HG03175 (cell line): ENCODE data around the gene STUM.
"Not testable (repeated sequence)": the region's sequence is repeated elsewhere in the genome, so short reads cannot be mapped to it uniquely, and the experiment has no call there.

Source experiments
- ATAC-seq: cut with Tn5 transposase; IDR thresholded peaks from one replicate; pipeline ENCODE4 v1.9.1; 2021; ENCODE audit warnings: mild to moderate bottlenecking, moderate library complexity; ENCODE audit not compliant: unreplicated experiment

Gene STUM, protein sequence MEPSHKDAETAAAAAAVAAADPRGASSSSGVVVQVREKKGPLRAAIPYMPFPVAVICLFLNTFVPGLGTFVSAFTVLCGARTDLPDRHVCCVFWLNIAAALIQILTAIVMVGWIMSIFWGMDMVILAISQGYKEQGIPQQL

GRCh38 chr1:226548256-226549093 is at the start of gene STUM:
STUM (plus strand) TSS chr1:226548764; CDS start chr1:226548905, 141 bp downstream.
- no peak for ATAC-seq

DNA sequence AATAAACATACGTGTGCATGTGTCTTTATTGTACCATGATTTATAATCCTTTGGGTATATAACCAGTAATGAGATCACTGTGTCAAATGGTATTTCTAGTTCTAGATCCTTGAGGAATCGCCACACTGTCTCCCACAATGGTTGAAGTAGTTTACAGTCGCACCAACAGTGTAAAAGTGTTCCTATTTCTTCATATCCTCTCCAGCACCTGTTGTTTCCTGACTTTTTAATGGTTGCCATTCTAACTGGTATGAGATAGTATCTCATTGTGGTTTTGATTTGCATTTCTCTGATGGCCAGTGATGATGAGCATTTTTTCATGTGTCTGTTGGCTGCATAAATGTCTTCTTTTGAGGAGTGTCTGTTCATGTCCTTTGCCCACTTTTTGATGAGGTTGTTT is 48.9 kb upstream of the STUM start:
- not testable (repeated sequence) for ATAC-seq

- no peak for ATAC-seq
These were observed 42.5 kb upstream of the STUM start for GRCh38 chr1:226506021-226506420.

GRCh38 chr1:226506921-226507320 is 41.6 kb upstream of the STUM start:
- ATAC-seq = no peak

- no peak for ATAC-seq
These were observed 38.1 kb upstream of the STUM start for GRCh38 chr1:226510453-226510852.

DNA sequence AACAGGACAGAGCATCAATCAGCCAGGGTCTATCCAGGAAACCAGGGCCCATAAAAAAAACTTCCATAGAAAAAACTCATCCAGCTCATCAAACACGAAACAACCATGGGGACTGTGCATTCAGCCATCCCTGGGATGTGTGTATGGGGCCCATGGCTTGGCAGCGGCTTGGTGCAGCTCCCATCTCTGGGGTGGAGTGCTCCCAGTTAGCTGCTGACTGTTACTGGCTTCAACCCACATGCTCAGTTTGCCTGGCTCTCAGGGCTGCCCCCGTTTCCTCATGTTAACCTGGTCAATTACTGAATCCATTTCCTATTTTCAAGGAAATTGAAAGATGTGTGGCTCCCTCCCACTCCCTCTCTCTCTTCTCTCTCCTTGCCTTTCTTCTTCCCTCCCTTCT is 37.3 kb upstream of the STUM start:
- ATAC-seq = no peak

DNA sequence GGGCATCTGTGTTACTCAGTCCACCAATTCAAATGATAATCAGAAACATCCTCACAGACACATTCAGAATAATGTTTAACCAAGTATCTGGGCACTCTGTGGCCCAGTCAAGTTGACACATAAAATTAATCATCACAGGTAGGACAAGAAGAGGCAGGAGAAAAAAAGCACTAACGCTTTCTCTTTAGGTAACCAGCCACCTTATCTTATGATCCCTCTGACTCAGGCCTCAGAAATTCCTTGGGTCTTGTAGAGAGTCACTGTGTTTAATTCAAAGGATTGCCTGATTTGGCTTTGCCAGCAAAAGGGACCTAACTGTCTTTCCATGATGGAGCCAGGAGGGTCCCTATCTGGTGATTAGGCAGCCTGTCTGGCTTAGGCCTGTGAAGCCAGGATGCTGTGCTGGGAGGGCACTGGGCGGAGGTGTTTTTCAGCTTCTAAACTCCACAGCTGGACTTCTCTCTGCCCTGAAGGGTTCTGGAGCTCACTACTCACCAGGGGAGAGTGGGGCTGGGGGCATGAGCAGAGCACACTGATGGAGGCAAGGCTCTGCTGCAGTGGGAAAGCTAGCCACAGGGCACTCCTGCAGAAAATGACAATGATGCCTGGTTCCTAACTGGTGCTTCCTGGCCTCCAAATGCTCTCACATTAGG is 36.4 kb upstream of the STUM start:
- ATAC-seq = no peak

DNA sequence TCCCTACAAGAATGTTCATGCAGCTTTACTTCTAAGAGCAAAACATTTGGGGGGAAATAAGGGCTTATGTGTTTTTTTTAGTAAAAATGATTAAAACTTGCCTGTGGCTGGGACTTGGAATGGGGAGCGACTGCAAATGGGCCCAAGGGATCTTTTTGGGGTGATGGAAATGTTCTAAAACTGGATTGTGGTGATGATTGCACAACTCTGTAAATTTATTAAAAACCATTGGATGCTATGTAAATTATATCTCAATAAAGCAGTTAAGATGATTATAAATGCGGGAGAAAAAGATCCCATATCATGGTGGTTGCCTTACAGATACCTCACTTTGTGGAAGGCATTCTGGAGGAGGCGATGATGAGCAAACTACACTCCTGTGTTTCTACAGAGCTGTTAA is 30.2 kb upstream of the STUM start:
- ATAC-seq = no peak

- no peak for ATAC-seq
These were observed 29.4 kb upstream of the STUM start for GRCh38 chr1:226519135-226519534.

DNA sequence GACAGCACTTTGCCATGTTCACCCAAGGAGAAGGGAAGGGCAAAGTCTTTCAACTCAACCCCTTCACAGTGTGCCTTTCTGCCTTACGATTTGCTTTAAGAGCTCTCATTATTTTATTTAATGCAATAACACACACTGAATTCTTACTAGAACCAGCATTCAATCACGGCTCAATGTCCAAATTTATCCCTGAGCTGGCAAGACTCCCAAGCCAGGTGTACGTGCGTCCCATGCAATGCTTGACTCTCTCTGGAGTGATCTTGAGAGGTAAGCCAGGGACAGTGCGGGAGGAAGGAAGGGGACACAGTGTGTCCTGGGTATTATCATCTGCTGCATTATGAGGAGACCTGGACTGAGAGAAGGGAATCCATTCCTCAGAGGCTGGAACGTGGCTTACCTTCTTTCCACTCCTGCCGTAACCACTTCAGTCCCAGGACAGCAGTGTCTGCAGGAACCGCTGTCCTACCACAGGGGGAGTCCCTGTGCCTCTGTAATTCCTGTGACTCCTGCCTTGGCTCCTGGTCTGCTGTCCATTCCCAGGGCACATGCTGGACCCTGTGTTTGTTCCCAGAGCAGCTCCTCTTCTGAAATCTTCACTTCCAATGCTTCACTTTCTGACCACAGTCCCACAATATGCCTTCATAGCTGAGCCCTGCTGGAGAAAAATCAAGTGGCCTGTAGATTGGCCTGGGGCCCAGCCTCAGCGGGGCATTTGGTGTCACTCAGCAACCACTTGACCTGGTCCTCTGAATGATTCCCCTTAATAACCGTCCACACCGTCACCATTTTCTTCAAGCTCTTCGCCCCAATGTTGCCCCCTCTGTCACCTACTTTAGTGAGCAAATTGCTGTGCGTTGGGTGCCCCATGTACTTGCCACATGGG is 28.6 kb upstream of the STUM start:
- no peak for ATAC-seq

DNA sequence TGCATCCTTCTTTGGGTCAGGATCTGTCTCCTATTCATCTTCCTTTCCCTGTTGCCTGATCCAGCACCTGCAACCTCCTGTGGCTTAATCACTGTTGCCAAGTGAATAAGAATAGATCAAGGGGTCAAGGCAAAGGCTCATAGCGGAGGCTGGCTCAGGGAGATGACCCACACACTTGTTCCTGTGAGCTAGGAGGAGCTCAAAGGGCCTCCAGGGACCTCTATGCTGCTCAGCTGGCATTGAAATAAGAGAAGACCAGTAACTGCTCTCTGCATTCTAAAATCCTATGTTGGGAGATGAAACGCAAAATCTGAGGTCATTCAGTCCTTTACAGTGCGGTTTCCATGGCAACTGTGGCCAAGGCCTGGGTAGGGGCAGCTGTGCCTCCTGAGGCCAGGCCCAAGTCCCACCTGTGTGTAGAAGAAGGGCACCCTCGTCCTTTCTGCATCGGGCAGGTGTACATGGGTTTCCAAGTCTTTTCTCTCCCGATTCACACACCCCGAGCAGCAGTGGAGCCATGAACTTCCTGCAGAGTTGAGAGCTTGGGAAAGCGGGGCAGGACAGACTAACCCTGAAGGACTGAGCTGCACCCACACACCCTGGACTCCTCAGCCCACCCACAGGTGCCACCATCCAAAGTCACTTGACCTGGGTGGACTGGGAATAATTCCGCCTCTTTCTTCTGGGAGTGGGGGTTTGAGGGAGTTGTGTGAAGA is 27.8 kb upstream of the STUM start:
- no peak for ATAC-seq

- ATAC-seq = no peak
These were observed 24.7 kb upstream of the STUM start for GRCh38 chr1:226523646-226524406.

DNA sequence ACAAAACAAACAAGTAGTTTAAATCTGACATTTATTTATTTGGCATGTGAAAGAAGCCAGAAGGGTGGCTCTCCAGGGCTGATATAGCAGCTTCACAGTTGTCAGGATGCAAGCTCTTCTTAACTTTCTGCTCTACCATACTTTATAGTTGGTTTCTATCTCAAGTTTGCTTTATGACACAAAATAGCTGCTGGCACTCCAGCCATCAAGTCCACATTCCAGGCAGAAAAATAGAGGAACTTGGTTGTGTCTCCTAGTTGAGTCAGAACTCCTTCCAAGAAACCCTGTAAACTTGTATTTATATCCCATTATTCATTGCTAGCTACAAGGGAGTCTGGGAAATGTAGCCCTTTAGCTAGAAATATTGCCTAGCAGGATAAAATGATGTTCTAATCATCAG is 24.0 kb upstream of the STUM start:
- ATAC-seq = no peak

DNA sequence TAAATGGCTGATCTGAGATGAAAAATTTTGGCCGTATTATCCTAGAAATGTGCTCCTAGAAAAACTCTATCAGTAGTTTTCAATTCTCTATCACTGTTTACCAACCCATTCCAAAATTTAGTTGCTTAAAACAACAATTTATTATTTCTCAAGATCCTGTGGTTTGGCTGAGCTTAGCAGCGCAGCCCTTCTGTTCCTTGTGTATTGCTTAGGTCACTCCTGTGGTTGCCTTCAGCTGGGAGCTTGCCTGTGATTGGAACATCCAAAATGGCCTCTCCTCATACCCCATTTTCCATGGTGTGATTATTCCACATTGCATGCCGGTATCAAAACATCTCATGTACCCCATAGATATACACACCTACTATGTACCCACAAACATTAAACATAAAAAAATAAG is 22.8 kb upstream of the STUM start:
- no peak for ATAC-seq

DNA sequence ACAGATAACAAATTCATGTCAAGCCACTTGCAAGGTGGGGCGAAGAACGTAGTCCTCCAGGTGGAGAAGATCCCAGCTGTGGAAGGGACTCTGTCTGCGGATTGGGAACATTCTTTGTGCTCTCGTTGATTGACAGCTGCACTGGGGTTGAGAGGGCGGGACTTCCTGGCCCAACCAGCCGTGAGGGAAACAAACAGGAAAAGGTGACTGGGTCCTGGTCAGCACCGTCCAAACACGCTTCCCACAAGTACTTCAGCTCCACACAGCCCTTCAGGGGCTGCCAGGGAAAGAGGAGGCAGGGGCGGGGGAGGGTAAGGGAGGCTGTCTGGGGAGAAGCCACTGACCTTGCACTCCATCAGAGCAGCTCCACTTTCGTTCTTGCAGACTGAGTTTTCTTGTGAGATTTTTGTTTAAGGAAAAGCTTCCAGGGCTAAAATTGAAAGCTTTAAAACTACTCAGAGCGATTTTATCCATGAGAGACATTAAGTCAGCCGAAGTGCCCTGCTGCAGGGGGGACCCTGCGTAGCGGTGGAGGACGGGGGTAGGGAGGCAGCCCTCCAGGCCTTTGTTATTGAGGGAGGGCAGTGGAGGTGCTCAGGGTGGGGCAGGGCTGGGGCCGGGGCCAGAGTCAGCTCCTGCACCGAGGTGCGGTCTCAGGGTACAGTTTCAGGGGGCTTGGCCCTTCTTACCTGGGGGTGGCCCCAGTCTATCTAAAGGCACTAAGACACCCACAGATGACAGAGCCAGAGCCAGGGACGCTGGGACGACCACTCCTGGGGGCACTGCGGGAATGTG is 21.6 kb upstream of the STUM start:
- no peak for ATAC-seq

DNA sequence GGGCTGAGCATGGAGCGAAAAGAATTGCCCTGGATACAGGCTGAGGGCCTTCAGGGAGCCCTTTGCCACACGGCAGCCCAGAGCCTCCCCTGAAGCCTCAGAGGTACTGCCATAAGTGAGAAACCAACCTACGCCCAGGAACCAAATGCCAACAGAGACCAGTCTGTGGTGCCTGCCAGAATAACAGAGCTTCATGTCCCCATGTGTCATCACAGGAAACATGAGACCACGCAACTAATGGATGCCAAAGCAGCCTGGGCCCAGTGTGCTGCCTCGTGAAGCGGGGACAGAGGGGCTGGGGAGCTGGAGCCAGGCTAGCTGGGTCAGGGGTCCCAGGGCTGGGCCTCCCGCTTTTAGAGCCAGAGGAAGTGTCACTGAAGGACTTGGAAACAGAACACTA is 18.7 kb upstream of the STUM start:
- ATAC-seq = no peak

DNA sequence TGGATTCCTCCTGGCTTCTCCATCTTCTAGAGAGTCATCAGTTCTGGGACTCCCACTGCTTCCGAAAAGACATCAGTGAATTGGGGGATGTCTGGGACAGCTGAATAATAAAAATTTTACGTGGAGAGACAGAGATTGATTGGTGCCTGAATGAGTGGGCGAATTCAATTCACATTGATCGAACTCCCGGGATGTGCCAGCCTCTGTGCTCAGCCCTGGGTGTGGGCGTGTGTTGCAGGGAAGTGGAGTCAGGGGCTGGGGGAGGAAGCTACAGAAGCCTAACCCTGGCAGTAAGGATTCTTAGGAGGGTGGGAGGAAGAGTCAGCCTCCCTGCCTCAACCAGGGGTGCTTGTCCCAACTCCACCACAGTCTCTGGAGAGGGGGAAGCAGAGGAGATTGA is 18.0 kb upstream of the STUM start:
- ATAC-seq = no peak

DNA sequence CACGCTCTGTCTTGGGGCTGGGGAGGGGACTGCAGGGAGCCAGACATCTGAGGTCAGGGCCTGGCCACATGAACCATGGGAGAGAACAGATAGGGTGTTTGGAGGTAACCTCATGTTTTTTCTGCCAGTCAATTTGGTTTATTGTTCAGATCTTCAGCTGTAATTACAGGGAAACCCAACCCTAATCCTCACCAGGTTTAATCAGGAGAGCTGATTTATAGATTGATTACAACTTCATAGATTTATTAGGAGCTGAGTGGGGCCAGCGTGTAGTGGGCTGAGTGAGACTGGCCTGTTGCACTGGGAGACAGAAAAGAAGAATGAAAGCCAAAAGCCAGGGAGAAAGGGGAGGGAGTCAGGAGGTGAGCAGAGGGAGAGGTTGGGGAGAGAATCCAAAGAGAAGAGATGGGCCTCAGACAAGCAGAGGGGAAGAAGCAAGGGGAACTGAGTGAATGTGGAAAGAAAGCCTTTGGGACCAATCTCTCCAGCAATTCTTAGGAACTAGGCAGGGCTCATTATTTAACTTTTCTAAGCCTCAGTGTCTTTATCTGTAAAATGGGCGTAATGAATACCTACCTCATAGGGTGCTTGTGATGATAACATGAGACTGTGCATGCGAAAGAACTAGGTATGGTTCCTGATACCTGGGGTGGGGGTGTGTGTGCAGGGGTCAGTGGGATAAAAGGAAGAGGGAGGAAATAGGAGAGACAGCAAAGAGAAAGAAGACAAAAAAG is 17.0 kb upstream of the STUM start:
- no peak for ATAC-seq
